DMS 273 treated with DMSO at 0.1 percent for 48 hours (cell line): ENCODE data around the gene NAT14.
"Not testable (repeated sequence)": the region's sequence is repeated elsewhere in the genome, so short reads cannot be mapped to it uniquely, and the experiment has no call there.

Experiments
- DNase-seq: peaks from one replicate; lab custom pipeline; 2025; lab: John Stamatoyannopoulos, UW

NAT14 gene

DNA sequence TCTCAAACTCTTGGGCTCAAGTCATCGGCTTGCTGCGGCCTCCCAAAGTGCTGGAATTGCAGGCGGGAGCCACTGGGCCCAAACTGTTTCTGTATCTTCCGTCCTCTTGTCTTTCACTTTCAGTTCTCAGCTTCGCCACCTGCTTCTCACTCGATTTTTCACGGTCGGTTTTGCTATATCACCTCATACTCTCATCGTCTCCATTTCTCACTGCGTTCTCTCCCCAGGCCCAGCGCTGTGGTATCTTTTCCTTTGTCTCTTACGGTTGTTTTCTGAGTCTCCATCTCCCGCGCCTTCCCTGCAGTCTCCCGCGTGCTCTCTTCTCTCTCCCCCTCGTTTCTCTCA, 18.1 kb downstream of the NAT14 start:
- no peak for DNase-seq

DNA sequence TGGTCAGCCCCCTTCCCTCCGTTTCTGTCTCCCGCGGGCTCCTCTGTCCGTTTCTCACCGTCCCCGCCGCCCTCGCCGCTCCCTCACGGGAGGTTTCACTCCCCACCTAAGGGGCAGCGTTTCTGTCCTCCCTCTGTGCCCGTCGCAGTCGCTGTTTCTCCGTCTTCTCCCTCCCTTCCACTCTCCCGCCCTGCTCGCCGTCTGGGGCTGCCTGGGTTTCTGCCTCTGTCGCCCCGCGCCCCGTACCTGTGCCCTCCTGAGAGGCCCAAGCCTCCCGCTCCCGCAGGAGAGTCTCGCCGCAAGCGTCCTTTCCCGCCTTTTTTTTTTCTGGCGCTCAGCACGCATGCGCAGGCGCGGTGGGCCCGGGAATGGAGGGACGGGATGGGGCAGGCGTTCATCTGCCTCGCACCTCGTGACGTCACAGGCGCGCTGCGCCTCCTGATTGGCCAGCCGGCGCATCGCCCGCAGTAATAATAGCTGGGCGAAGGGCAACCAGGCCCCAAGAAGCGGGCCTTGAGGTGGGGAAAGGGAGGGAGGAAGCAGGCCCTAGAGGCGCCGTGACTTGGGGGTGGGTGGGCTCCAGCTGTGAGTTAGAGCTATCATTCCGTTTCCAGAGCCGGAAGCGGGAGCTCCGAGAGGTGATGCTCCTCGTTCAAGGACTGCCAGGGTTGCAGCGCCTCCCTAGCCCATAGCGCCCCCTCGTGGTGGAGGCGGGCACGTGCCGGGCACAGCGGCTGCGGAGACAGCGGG, 18.7 kb downstream of the NAT14 start:
- DNase-seq, result peak; percentile 54

DNA sequence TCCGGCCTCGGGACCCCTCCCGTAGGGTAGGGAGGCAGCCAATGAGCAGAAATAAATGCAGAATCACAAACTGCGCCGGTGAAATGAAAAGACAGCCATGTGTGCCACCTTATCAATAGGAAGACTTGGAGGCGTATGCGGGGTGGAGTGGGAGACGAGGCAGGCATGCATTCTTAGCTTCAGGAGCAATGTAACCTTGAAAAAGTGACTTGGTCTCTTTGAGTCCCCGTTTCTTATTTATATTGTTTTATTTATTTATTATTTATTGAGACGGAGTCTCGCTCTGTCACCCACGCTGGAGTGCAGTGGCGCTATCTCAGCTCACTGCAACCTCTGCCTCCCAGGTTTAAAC, 19.2 kb downstream of the NAT14 start:
- DNase-seq, result no peak

DNA sequence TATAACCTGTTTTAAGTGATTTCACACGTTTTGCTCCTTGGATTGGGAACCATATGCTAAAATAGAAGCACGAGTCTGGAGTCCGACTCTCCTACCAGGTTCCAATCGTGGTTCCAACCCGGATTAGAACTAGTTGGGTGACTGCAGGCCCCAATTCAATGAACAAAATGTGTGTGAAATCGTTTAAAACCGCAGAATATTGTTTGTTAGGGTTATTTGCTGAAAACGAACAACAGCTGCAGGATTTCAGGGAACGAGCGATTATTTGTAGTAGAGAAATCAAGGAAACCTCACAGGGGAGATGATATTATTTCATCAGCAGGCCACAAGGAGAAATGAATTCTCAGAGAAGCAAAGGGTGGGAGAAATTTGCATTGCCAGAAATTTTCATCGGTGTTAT, 20.0 kb downstream of the NAT14 start:
- no peak for DNase-seq

DNA sequence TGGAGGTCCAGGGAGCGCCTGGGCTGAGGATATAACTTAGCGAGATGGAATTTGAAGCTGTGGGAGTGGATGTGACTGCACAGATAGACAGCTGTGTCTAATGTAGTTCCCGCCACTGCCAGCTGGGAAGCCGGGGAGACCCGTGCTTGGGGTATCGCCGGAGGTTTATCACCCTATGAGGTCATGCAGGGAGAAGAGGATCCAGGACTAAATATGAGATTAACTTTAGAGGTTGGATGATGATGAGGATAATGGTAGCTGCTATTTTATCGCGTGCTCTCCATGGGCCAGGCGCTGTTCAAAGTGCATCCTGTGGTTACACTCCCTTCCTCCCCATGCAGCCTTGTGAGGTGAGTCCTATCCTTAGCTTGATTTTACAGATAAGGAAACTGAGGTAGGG, 23.1 kb downstream of the NAT14 start:
- DNase-seq, result no peak

DNA sequence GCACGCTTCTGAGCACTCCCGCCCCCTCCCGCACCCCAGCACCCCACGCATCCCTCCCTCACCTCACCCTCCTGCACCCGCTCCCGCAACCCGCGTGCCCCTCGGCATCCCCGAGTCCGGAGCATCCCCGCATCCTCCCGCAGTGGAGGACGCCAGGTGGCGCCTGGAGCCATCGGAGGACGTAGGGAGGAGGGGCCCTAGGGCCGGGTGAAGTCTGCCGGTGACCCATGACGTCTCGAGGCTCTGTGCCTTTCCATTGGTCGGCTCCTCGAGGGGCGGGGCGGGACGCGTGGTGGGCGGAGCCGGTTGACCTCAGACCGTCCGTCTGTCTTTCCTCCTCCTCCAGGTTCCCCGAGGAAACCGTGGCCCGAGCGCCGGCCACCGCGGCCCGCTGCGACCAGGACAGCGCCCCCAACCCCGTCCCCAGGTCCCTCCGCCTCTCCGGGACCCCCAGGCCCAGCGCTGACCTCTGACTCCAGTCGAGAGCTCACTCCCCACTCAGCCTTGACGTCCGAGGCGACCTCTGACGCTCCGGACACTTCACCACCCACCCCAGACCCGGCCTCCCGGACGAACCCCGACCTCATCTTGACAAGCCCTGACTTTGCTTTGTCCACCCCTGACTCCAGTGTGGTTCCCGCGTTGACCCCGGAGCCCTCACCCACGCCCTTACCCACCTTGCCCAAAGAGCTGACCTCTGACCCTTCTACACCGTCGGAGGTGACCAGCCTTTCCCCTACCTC, 32.1 kb downstream of the NAT14 start:
- peak; percentile 71 for DNase-seq

DNA sequence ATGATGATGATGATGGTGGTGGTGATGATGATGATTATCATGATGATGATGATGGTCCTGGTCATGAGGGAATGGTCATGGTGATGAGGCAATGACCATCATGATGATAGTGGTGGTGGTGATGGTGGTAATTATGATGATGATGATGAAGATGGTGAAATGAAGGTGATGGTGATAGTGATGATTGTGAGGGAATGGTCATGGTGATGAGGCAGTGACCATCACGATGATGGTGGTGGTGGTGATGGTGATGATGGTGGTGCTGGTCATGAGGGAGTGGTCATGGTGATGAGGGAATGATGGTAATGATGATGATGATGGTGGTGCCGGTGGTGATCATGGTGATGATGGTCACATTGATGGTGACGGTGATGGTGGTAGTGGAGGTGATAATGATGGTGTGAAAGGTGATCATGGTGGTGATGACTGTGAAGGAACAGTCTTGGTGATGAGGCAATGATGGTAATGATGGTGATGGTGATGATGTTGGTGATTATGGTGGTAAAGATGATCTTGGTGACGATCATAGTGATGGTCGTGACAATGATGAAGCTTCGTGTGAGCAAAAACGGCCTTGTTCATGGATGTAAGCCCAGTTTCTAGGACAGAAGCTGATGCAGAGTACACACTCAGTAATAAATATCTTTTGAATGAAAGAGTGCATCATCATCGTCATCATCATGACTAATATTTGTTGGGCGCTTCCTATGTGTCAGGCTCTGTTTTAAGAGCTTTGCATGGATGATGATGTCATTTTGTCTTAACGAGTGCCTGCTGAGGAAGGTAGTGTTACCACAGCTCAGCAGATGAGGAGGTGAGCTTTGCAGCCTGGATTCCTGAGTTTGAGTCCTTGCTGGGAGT, 34.7 kb downstream of the NAT14 start:
- DNase-seq, result no peak

DNA sequence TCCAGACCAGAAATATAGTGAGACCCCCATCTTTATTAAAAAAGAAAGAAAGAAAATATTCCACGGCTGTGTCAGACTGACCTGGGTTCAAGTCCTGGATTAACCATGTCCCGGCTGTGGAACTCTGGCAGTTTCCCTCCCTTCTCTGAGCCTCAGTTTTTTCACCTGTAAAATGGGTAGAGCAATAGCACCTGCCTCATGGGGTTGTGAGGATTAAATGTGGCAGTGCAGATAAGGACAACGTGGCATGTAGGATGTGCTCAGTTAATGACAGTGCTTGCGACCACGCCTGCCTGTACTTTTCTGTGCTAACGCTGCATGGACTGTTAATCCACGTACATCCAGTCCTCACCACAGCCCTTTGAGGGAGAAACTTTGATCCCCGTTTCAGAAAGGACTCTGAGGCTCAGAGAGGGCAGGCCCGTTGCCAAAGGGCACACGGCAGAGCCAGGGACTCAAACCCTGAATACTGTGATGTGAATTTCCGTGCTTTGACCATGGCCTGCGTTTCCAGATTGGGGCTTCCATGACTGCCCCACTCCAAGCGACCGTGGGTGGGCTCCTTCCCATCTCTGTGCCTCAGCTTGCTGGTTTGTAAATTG, 35.8 kb downstream of the NAT14 start:
- no peak for DNase-seq

DNA sequence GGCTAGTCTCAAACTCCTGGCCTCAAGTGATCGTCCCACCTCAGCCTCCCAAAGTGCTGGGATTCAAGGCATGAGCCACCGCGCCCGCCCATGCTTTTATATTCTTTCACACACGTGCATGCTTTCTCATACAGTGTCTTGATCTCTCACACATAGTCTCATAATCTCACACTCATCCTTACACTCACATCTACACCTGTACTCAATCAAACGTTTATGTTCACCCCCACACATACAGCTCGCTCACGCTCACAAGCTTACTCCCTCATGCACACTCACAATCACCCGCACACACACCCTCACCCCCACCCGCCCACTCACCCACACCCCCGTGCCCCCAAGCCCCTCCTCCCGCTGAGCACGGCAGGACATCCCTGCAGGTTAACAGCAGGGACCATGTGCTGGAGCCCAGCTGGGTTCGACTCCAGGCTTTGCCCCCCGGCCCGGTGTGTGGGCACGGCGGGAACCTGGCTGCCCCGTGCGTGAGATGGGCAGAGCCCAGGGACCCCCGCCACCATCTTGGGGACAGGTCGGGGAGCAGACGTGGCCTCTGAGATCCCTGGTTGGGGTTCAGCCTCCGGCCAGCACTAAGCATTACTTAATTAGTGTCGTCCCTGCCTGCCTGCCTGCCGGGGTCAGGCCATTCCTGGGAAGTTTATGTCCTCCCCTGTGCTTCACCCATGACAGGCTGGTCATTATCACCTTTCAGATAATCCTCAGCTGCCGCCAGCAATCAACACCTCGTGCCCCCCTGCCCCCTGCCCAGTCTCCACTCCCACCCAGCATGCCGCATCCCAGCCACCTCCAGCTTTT, 40.5 kb downstream of the NAT14 start:
- DNase-seq, result no peak

DNA sequence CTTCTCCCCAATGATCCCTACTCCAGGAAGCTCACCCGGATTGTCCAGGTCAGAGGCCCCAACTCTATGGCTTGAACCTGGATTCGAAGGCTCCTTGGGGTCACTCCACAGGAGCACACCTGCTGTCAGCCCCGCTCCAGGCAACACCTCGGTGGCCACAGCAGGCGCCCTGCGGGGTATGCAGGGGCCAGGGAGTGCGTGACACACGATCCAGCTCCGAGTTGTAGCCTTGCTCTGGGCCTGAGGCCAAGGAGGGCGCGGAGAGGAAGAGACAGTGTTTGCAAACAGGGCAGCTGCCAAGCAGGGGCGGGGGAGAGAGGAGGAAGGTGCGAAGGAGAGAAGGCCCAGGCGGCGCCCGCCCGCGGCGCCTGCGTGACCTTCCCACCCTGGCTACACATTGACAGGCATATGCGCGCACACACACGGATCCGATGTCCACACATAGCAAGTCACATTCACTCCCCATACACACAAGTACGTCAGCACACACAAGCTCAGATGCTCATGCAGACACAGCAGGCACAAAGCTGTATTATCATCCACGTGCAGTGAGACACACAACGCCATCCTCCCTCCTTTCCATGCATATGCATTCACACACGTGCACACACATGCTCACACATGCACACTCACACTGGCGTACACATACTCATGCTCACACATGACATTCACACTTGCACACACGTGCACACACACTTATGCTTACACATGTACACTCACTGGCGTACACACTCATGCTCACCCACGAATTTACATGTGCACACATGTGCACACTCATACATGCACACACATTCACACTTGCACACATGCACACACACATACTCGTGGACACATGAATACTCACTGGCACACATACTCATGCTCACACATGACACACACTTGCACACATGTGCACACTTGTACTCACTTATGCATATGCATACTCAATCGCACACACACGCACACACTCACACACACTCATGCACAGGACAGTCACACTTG, 41.5 kb downstream of the NAT14 start:
- DNase-seq, result peak; percentile 88

DNA sequence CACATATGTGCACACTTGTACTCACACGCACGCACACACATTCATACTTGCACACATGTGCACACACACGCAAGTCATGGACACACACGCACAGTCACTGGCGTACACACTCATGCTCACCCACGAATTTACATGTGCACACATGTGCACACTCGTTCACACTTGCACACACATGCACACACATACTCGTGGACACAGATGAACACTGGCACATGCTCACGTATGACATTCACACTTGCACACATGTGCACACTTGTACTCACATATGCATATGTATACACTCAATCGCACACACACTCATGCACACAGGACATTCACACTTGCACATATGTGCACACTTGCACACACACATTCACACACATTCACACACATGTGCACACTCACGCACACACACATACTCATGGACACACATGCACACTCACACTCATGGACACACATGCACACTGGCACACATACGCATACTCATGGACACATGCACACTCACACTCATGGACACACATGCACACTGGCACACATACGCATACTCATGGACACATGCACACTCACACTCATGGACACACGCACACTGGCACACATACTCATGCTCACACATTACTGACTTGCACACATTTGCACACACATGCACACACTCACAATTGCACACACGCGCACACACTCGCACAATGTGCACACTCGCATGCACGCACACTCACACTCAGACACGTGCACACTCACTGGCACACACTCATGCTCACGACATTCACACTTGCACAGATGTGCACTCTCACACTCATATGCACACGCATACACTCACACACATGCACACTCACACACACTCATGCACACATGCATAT, 42.4 kb downstream of the NAT14 start:
- DNase-seq, result no peak

DNA sequence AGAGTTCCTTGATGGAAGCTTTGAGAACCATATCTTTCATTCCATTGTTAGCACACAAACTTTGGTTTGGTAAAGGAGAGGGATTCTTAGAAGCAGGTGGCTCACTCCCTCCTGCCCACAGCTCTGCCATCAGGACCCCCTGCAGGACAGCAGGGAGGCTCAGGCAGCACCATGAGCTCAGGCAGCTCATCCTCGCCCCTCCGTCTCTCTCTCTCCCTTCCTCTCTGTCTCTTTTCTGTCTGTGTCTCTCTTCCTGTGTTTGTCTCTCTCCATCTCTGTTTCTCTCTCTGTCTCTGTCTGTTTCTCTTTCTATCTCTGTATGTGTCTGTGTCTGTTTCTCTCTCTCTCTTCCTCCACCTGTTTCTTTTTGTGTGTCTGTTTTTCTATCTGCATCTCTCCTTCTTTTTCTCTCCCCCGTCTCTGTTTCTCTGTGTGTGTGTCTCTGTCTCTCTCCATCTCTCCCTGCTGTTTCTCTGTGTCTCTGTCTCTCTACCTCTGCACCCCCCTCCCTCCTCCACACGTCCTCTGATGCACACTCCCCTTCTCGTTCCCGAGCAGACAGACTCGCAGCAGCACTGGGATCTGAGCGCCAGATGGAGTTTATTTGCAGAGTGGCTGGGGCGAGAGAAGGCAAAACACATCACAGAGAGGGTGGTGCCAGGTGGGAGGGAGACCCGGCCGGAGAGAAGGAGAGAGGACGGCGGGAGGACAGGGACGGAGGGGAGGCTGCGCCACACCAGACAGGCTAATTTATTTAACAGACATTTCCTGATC, 43.2 kb downstream of the NAT14 start:
- peak; percentile 94 for DNase-seq

DNA sequence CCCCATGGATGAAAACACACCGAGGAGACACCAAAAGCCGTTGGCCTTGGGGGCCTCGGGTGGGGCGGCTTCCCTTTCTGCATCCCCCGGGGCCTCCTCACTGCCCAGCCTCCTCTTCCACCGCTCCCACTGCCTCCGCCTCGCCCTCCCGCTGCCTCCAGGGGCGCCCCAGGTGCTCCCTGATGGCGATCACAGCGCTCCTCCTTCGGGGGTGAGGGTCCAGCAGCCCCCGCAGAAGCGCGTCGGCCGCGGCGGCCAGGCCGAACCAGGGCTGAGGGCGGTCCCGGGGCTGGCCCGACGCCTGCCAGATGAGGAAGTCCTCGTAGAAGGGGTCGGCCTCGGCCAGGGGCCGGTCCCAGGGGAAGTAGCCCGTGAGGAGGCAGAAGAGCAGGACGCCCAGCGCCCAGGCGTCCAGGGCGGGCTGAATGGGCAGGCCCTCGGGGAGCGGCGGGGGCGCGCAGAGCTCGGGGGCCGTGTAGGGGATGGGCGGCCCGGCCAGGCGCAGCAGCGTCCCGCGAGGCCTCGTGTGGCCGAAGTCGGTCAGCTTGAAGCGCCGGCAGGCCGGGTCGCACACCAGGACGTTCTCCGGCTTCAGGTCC, 44.7 kb downstream of the NAT14 start:
- DNase-seq, result no peak

DNA sequence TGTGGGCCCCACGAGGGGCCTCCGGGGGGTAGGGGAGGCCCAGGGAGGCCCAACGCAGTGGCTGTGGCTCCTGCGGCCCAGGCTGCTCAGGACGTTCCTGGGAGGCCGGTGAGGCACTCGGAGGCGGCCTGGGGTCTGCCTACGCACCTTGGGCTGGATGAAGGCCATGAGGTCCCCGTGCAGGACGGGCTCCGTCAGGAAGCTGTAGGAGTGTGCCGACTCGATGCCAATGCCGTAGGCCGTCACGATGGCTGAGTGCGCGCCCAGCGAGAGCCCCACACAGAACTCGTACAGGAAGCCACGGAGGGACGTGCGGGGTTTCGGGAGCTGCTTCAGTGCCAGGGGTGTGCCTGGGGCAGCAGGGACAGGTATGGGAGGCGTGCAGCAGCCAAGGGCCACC, 46.0 kb downstream of the NAT14 start:
- DNase-seq, result no peak

DNA sequence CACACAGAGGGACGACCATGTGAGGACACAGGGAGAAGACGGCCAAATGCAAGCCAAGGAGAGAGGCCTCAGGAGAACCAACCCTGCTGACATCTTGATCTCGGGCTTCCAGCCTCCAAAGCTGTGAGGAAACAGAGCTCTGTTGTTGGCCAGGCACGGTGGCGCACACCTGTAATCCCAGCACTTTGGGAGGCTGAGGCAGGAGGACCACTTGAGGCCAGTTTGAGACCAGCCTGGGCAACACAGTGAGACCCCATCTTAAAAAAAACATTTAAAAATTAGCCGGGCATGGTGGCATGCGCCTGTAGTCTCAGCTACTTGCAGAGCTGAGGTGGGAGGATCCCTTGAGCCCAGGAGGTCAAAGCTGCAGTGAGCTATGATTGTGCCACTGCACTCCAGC, 49.3 kb downstream of the NAT14 start:
- DNase-seq, result not testable (repeated sequence)

DNA sequence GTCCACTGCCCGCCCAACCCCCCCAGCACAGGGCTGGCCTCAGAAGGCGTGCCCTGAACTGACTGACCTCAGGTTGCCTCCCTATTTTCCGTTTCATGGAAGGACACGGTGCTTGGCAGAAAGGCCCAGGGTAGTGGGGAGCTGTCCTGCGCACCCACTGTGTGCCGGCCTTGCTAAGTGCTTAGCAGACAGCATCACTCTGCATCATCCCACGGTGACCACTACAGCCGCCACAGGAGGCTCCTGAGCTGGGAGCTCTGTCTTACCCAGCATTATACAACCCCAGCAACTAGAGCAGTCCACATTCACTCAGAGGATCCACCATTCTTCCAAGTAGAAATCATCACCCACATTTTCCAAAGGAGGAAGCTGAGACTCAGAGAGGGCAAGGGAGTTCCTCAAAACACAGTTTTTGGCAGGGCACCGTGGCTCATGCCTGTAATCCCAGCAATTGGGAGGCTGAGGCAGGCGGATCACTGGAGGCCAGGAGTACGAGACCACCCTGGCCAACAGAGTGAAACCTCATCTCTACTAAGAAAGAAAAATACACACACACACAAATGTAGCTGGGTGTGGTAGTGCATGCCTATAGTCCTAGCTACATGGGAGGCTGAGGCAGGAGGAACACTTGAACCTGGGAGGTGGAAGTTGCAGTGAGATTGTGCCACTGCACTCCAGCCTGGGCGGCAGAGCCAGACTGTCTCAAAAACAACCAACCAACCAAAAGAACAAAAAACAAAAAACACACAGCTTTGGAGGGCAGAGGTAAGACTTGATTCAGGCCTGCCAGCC, 50.4 kb downstream of the NAT14 start:
- DNase-seq, result no peak

DNA sequence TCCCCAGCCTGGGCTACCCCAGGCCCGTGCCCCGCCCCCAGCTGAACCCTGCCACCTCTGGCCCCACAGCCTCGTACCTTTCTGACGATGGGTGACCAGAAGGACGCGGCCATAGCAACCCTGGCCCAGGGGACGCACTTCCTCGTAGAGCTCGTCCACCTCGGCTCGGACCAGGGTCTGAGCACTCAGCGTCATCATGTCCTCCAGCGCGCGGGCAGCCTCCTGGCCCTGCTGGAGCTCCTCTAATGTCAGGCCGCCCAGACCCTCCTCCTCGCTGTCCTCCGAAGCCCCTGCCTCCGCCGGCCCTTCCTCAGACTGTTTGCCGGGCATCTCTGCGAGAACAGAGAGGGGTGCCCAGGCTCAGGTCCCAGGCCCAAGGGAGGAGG, 51.0 kb downstream of the NAT14 start:
- DNase-seq, result no peak

DNA sequence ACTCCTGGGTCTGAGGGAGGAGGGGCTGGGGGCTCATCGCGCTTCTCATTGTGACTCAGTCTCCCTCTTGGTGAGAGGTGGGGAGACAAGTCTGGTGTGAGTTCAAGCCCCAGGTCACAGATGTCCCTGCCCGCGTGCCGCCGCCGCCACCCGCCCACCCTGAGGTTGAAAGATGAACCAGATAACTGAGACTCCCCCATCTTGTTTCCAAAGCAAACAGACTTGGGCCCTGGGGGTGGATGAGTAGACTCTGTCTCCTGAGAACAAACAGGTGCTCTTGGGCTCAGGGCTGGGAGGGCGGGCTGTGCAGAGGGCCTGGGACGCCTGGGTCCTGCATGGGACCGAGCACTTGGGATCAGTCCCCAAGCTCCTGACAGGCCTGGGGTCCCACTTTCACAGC, 51.4 kb downstream of the NAT14 start:
- DNase-seq, result no peak
